NT2/D1 (cell line): Measurements from ENCODE around the gene SMPD3.

ENCODE experiments used
- DNase-seq: peaks from one replicate; pipeline ENCODE4 v3.0.0-alpha.2; 2011; ENCODE audit warnings: low read depth, low spot score
- H3K27me3 ChIP-seq: 2 replicates; pipeline ENCODE4 v1.6.0; 2011; ENCODE audit warnings: mild to moderate bottlenecking; ENCODE audit not compliant: insufficient read length, insufficient read depth
- H3K36me3 ChIP-seq: 2 replicates; pipeline ENCODE4 v1.6.1; 2011; ENCODE audit warnings: mild to moderate bottlenecking, low read length, mixed read lengths; ENCODE audit not compliant: insufficient read depth, insufficient read length
- H3K4me1 ChIP-seq: 2 replicates; pipeline ENCODE4 v1.5.1; 2011; ENCODE audit not compliant: insufficient read depth, insufficient read length
- H3K4me3 ChIP-seq: 2 replicates; pipeline ENCODE4 v1.5.1; 2011; ENCODE audit warnings: low read depth; ENCODE audit not compliant: insufficient read length
- H3K9ac ChIP-seq: 2 replicates; pipeline ENCODE4 v1.6.0; 2011; ENCODE audit warnings: low read depth; ENCODE audit not compliant: insufficient read length
- H3K9me3 ChIP-seq: 2 replicates; pipeline ENCODE4 v1.5.1; 2011; ENCODE audit warnings: mild to moderate bottlenecking, low read length; ENCODE audit not compliant: insufficient read depth
- SUZ12 ChIP-seq: IDR thresholded peaks from 2 replicates; pipeline ENCODE4 v1.6.1; 2011; ENCODE audit not compliant: insufficient read length, insufficient read depth; ENCODE audit errors: extremely low read depth
- YY1 ChIP-seq: IDR thresholded peaks from 2 replicates; pipeline ENCODE4 v1.6.1; 2011; ENCODE audit not compliant: insufficient read length, insufficient read depth
- ZNF274 ChIP-seq: IDR thresholded peaks from 2 replicates; pipeline ENCODE4 v1.6.1; 2011; ENCODE audit warnings: mild to moderate bottlenecking, low read depth, low read length

Gene SMPD3

GRCh38 chr16:68412061-68412460, 36.2 kb downstream of the SMPD3 start:
- H3K27me3 ChIP-seq = peaks cover 17% of the 10 kb centered on the region
- no peak for TF ChIP-seq ZNF274
- TF ChIP-seq YY1 = no peak
- TF ChIP-seq SUZ12 = no peak
- peaks cover 24% of the 10 kb centered on the region for H3K4me1 ChIP-seq
- no peak overlapping the region for H3K9ac ChIP-seq
- no peak overlapping the region for H3K4me3 ChIP-seq
- H3K9me3 ChIP-seq = no peaks in the 10 kb centered on the region
- DNase-seq = no peak
- no peaks in the 10 kb centered on the region for H3K36me3 ChIP-seq

DNA sequence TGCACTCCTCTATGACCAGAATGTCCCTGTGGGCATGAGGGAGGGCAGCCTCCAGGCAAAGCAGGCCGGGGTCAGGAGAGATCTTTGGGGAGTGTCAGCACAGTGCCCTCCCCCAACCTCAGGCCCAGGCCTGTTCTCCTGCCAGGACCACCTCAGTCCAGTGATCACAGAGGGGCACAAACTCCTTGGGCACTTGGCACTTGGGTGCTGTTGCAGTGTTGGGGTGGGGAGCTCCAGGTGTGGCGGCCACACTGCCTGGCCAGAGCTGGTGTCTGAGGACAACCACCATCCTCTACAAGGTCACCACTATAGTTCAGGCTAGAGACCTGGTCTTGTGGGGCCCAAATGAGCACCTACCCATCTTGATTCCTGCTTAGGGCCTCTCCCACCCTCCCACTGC, 37.2 kb downstream of the SMPD3 start:
- no peak for DNase-seq
- Histone ChIP-seq H3K9me3 (no peaks in the 10 kb centered on the region), H3K9ac (no peak overlapping the region), H3K4me1 (peaks cover 30% of the 10 kb centered on the region), H3K27me3 (peaks cover 17% of the 10 kb centered on the region), H3K36me3 (no peaks in the 10 kb centered on the region), H3K4me3 (no peak overlapping the region)
- TF ChIP-seq YY1 (no peak), SUZ12 (no peak), ZNF274 (no peak)

- peaks cover 9% of the 10 kb centered on the region for H3K27me3 ChIP-seq
- DNase-seq = peak; percentile 83
- H3K9ac ChIP-seq = peak overlapping the region; percentile 57
- TF ChIP-seq YY1 (no peak), SUZ12 (no peak), ZNF274 (no peak)
- no peak overlapping the region for H3K4me3 ChIP-seq
- H3K36me3 ChIP-seq = no peaks in the 10 kb centered on the region
- no peaks in the 10 kb centered on the region for H3K9me3 ChIP-seq
- peaks cover 26% of the 10 kb centered on the region for H3K4me1 ChIP-seq
These were observed 39.3 kb downstream of the SMPD3 start for GRCh38 chr16:68408967-68409366.

DNA sequence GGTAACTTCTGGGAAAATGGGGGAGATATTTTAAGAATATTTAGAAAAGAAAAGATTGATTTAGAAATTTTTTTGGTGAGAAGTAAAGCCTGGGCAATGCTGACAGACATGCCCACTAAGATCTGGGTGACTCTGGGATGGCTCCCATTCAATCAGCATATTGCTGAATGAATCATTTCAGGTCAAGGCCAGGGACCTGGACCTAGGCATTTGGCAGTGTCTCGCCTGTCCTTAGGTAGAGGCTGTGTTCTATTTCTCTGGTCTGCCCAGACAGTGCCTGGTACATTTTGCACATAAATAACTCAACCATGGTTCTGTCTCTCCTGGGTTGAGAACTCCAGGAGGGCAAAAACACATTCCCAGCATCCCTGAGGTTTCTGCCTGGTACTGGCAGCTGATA, 39.9 kb downstream of the SMPD3 start:
- H3K9ac ChIP-seq = no peak overlapping the region

GRCh38 chr16:68406458-68407152, 41.7 kb downstream of the SMPD3 start:
- TF ChIP-seq ZNF274 (no peak), SUZ12 (no peak), YY1 (no peak)
- Histone ChIP-seq H3K27me3 (peaks cover 6% of the 10 kb centered on the region), H3K9ac (peak overlapping the region; percentile 62), H3K4me1 (peaks cover 30% of the 10 kb centered on the region), H3K36me3 (no peaks in the 10 kb centered on the region), H3K9me3 (peaks cover 4% of the 10 kb centered on the region; the same call in 1 of the 2 replicates), H3K4me3 (no peak overlapping the region)
- no peak for DNase-seq

More for the DNA sequence above, 39.9 kb downstream of the SMPD3 start:
- no peaks in the 10 kb centered on the region for H3K9me3 ChIP-seq
- H3K36me3 ChIP-seq = no peaks in the 10 kb centered on the region
- H3K4me1 ChIP-seq = peaks cover 26% of the 10 kb centered on the region
- H3K4me3 ChIP-seq = no peak overlapping the region
- no peak for DNase-seq
- TF ChIP-seq YY1 (no peak), SUZ12 (no peak), ZNF274 (no peak)
- peaks cover 9% of the 10 kb centered on the region for H3K27me3 ChIP-seq

GRCh38 chr16:68404736-68405345, 43.5 kb downstream of the SMPD3 start:
- TF ChIP-seq ZNF274 (no peak), SUZ12 (no peak), YY1 (no peak)
- no peaks in the 10 kb centered on the region for H3K27me3 ChIP-seq
- H3K9me3 ChIP-seq = peaks cover 6% of the 10 kb centered on the region; the same call in 1 of the 2 replicates
- no peaks in the 10 kb centered on the region for H3K36me3 ChIP-seq
- DNase-seq = no peak
- no peak overlapping the region for H3K9ac ChIP-seq
- no peak overlapping the region for H3K4me3 ChIP-seq
- H3K4me1 ChIP-seq = peaks cover 23% of the 10 kb centered on the region

DNA sequence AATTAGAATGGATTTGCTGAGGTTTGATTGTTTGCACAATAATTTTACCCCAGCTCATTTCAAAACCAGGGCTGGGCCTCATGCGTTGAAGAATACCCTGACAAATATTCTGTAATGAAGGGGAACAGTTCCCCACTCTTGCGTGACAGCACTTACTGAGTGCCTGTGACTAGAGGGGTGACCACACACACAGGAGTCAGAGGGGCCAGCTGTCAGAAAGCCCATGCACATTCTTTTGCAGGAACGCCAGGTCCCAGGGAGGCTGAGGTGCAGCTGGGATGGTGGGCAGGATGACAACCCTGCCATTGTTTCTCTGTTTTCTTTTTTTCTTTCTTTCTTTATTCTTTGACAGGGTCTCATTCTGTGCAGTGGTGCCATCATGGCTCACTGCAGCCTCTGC, 44.6 kb downstream of the SMPD3 start:
- TF ChIP-seq SUZ12 (no peak), YY1 (no peak), ZNF274 (no peak)

More for the DNA sequence above, 44.6 kb downstream of the SMPD3 start:
- DNase-seq = no peak
- Histone ChIP-seq H3K4me3 (no peak overlapping the region), H3K4me1 (peaks cover 29% of the 10 kb centered on the region), H3K9me3 (peaks cover 6% of the 10 kb centered on the region; the same call in 1 of the 2 replicates), H3K9ac (no peak overlapping the region), H3K36me3 (no peaks in the 10 kb centered on the region), H3K27me3 (no peaks in the 10 kb centered on the region)
